Liver (tissue), 9 donors: ENCODE results near the gene ESRRA. TPM values are rescaled to one million over a fixed set of nuclear protein-coding genes. Genes with fewer than 3 reads are reported as not detected.
A peak's percentile ranks its signal among the peaks of the same experiment; 100 is the strongest.

Experiments
- DNase-seq: peaks from one replicate; pipeline ENCODE4 v3.0.0-alpha.2; 2017; ENCODE audit warnings: low spot score
- H3K27ac ChIP-seq, 2 donors: one replicate each; pipeline ENCODE4 v1.7.0; 2013; ENCODE audit warnings: inconsistent platforms in 2 of 2, low read length in 2 of 2, control low read depth in 1 of 2, low read depth in 1 of 2, mild to moderate bottlenecking in 1 of 2
- H3K27me3 ChIP-seq, 4 donors: one replicate each; pipeline versions ENCODE4 v1.6.1 to v1.7.0; 2013; ENCODE audit warnings: low read length in 3 of 4, inconsistent platforms in 1 of 4, mild to moderate bottlenecking in 1 of 4, moderate library complexity in 1 of 4; ENCODE audit not compliant: control insufficient read depth in 4 of 4, insufficient read depth in 4 of 4
- H3K36me3 ChIP-seq, 4 donors: one replicate each; pipeline versions ENCODE4 v1.6.1 to v1.7.0; 2013; ENCODE audit warnings: low read length in 3 of 4, mild to moderate bottlenecking in 3 of 4, low read depth in 1 of 4, moderate library complexity in 1 of 4; ENCODE audit not compliant: control insufficient read depth in 4 of 4, insufficient read depth in 3 of 4
- H3K4me1 ChIP-seq, 4 donors: one replicate each; pipeline versions ENCODE4 v1.6.1 to v1.7.0; 2013; ENCODE audit warnings: low read length in 3 of 4, mild to moderate bottlenecking in 3 of 4, moderate library complexity in 1 of 4; ENCODE audit not compliant: control insufficient read depth in 4 of 4, insufficient read depth in 4 of 4
- H3K4me3 ChIP-seq, 3 donors: one replicate each; pipeline versions ENCODE4 v1.6.1 to v1.7.0; 2013; ENCODE audit warnings: low read length in 3 of 3, control low read depth in 1 of 3, low read depth in 1 of 3, mild to moderate bottlenecking in 1 of 3
- H3K9ac ChIP-seq, 2 donors: one replicate each; pipeline ENCODE4 v1.7.0; 2013; ENCODE audit warnings: low read length in 2 of 2, mild to moderate bottlenecking in 2 of 2, moderate library complexity in 2 of 2, control low read depth in 1 of 2, low read depth in 1 of 2
- H3K9me3 ChIP-seq, 4 donors: one replicate each; pipeline versions ENCODE4 v1.6.1 to v1.7.0; 2013; ENCODE audit warnings: low read length in 3 of 4; ENCODE audit not compliant: control insufficient read depth in 4 of 4
- CTCF ChIP-seq: fragments of 150-350 bp; IDR thresholded peaks from 2 replicates; pipeline ENCODE4 v1.5.1; 2017; ENCODE audit warnings: improper control_type of control experiment, low read depth, low read length; ENCODE audit not compliant: missing input control
- EGR1 ChIP-seq, 2 donors: IDR thresholded peaks; 2 replicates each; pipeline ENCODE4 v1.6.1; 2016 to 2018; ENCODE audit warnings: antibody characterized with exemption in 2 of 2, low read depth in 2 of 2
- FOXA1 ChIP-seq: IDR thresholded peaks from 2 replicates; pipeline ENCODE4 v1.6.1; 2016; ENCODE audit warnings: antibody characterized with exemption
- FOXA2 ChIP-seq: IDR thresholded peaks from 2 replicates; pipeline ENCODE4 v1.6.1; 2016; ENCODE audit warnings: antibody characterized with exemption
- GABPA ChIP-seq, 2 donors: IDR thresholded peaks in 1 of 2; conservative IDR thresholded peaks in 1 of 2; 2 replicates each; pipeline ENCODE4 v1.6.1; 2016; ENCODE audit warnings: antibody characterized with exemption in 2 of 2, mild to moderate bottlenecking in 1 of 2, moderate library complexity in 1 of 2
- HNF4A ChIP-seq, 2 donors: conservative IDR thresholded peaks; 2 replicates each; pipeline ENCODE4 v1.6.1; 2016; ENCODE audit warnings: antibody characterized with exemption in 2 of 2, mild to moderate bottlenecking in 2 of 2
- HNF4G ChIP-seq: IDR thresholded peaks from 2 replicates; pipeline ENCODE4 v1.6.1; 2016; ENCODE audit warnings: antibody characterized with exemption
- JUND ChIP-seq, 2 donors: IDR thresholded peaks; 2 replicates each; pipeline ENCODE4 v1.6.1; 2016; ENCODE audit warnings: antibody characterized with exemption in 2 of 2
- NR2F2 ChIP-seq: IDR thresholded peaks from 2 replicates; pipeline ENCODE4 v1.6.1; 2016; ENCODE audit warnings: antibody characterized with exemption
- RAD21 ChIP-seq, 2 donors: IDR thresholded peaks; 2 replicates each; pipeline ENCODE4 v1.6.1; 2016; ENCODE audit warnings: antibody characterized with exemption in 2 of 2, mild to moderate bottlenecking in 2 of 2
- RXRA ChIP-seq, 2 donors: IDR thresholded peaks; 2 replicates each; pipeline ENCODE4 v1.6.1; 2017 to 2018; ENCODE audit warnings: antibody characterized with exemption in 2 of 2, mild to moderate bottlenecking in 1 of 2
- SP1 ChIP-seq: IDR thresholded peaks from 2 replicates; pipeline ENCODE4 v1.6.1; 2018; ENCODE audit warnings: antibody characterized with exemption, mild to moderate bottlenecking
- TAF1 ChIP-seq: conservative IDR thresholded peaks from 2 replicates; pipeline ENCODE4 v1.6.1; 2016; ENCODE audit warnings: antibody characterized with exemption, mild to moderate bottlenecking
- YY1 ChIP-seq: IDR thresholded peaks from 2 replicates; pipeline ENCODE4 v1.6.1; 2016; ENCODE audit warnings: antibody characterized with exemption, mild to moderate bottlenecking
- ZBTB33 ChIP-seq: IDR thresholded peaks from 2 replicates; pipeline ENCODE4 v1.6.1; 2016; ENCODE audit warnings: antibody characterized with exemption
- WGBS: extraction: QIAGEN DNeasy Blood & Tissue Kit; methylation state at CpG from one replicate; pipeline ENCODE4 v1.1.7; 2013; 5-methylcytosine and 5-hydroxymethylcytosine counted together
- polyA plus RNA-seq, 2 donors: library from polyadenylated mRNA; stranded (reverse) in 1 of 2; unstranded in 1 of 2; fragments of 200-250 nt in 1 of 2; fragments of >200 nt in 1 of 2; fragmentation: Nextera tagmentation in 1 of 2; extraction: Ambion mirVana in 1 of 2; gene quantifications; one replicate each; pipeline versions ENCODE4 v1.2.1 to v1.2.3, GENCODE V29; 2013 to 2015
- total RNA-seq, 2 donors: library from RNA; depleted of rRNA; stranded (reverse); fragments of >200 nt; gene quantifications; one replicate each; pipeline ENCODE4 v1.2.3, GENCODE V29; 2014
- TF ChIP-seq, protein P1 (sequence below): IDR thresholded peaks from 2 replicates; pipeline ENCODE4 v1.6.1; 2016; ENCODE audit warnings: antibody characterized with exemption
- TF ChIP-seq, protein P2 (sequence below): IDR thresholded peaks from 2 replicates; pipeline ENCODE4 v1.6.1; 2016; ENCODE audit warnings: antibody characterized with exemption, mild to moderate bottlenecking
- TF ChIP-seq, protein P3 (sequence below): IDR thresholded peaks from 2 replicates; pipeline ENCODE4 v1.6.1; 2016; ENCODE audit warnings: antibody characterized with exemption
- donor health status: healthy.
- donor health status: healthy.
- donor health status: healthy.
- donor health status: healthy.
- donor health status: healthy.

The ESRRA gene
- total and polyA plus RNA-seq, 4 donors: 13.9 to 64.8 (median 37.5) TPM

DNA sequence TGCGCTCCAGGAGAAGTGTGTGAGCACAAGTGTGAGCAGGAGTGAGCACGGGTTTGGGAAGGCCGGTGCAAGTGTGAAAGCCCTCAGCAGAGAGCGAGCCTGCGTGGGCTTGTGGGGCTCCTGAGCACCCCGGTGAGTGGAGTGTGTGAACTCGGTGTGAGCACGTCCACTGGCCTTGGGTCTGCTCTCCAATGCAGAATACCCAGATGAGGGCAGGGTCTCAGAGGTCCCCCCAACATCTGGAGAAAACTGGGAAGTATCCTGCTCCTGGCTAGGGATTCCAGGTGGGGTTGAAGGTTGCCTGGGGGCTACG, 1.2 kb downstream of the ESRRA start:
- no peaks in the 10 kb centered on the region for H3K9me3 ChIP-seq
- peak overlapping the region; percentile 52 to 87 for H3K9ac ChIP-seq
- H3K4me1 ChIP-seq: peaks cover 5 to 46% (median 32%) of the 10 kb centered on the region in 4 donors
- peak overlapping the region; percentile 76 to 90 (median 85) for H3K4me3 ChIP-seq
- DNase-seq: no peak
- TF ChIP-seq, protein P1, sequence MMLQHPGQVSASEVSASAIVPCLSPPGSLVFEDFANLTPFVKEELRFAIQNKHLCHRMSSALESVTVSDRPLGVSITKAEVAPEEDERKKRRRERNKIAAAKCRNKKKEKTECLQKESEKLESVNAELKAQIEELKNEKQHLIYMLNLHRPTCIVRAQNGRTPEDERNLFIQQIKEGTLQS: no peak
- TF ChIP-seq RXRA (IDR thresholded peaks at IDR 0.05) (no peak), HNF4G (no peak), JUND (IDR thresholded peaks at IDR 0.05) (no peak)
- no peaks in the 10 kb centered on the region for H3K27me3 ChIP-seq
- peak overlapping the region; percentile 94 to 98 for H3K27ac ChIP-seq
- no peaks in the 10 kb centered on the region for H3K36me3 ChIP-seq
- 12% methylated on average over 9 of the region's 9 CpGs for WGBS

DNA sequence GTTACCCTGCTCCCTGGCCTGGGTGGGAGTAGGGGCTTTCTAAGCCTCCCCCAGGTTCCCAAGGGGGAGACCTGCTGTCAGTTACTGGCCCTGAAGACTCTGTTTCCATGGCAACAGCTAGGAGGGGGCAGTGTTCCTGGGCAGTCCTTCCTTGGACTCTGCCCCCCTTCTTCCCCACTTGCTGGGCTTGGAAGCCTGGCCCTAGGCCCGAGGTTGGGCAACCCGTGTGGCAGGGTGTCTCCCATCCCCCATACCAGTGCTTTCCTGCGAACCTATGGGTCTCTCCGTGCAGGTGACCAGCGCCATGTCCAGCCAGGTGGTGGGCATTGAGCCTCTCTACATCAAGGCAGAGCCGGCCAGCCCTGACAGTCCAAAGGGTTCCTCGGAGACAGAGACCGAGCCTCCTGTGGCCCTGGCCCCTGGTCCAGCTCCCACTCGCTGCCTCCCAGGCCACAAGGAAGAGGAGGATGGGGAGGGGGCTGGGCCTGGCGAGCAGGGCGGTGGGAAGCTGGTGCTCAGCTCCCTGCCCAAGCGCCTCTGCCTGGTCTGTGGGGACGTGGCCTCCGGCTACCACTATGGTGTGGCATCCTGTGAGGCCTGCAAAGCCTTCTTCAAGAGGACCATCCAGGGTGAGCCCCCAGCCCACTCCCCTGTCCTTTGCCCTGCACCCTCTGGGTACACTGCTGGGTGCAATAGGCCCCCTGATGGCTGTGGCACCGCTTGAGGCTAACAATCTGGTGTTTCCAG, 1.7 kb downstream of the ESRRA start:
- Histone ChIP-seq H3K9me3 (no peaks in the 10 kb centered on the region), H3K4me3 (peak overlapping the region; percentile 76 to 90 (median 85)), H3K36me3 (no peaks in the 10 kb centered on the region), H3K27ac (peak overlapping the region; percentile 94 to 98), H3K4me1 (peaks cover 5 to 46% (median 32%) of the 10 kb centered on the region in 4 donors), H3K9ac (peak overlapping the region; percentile 52 to 87), H3K27me3 (no peaks in the 10 kb centered on the region)
- 40% methylated on average over 15 of the region's 15 CpGs for WGBS
- TF ChIP-seq, protein P2, sequence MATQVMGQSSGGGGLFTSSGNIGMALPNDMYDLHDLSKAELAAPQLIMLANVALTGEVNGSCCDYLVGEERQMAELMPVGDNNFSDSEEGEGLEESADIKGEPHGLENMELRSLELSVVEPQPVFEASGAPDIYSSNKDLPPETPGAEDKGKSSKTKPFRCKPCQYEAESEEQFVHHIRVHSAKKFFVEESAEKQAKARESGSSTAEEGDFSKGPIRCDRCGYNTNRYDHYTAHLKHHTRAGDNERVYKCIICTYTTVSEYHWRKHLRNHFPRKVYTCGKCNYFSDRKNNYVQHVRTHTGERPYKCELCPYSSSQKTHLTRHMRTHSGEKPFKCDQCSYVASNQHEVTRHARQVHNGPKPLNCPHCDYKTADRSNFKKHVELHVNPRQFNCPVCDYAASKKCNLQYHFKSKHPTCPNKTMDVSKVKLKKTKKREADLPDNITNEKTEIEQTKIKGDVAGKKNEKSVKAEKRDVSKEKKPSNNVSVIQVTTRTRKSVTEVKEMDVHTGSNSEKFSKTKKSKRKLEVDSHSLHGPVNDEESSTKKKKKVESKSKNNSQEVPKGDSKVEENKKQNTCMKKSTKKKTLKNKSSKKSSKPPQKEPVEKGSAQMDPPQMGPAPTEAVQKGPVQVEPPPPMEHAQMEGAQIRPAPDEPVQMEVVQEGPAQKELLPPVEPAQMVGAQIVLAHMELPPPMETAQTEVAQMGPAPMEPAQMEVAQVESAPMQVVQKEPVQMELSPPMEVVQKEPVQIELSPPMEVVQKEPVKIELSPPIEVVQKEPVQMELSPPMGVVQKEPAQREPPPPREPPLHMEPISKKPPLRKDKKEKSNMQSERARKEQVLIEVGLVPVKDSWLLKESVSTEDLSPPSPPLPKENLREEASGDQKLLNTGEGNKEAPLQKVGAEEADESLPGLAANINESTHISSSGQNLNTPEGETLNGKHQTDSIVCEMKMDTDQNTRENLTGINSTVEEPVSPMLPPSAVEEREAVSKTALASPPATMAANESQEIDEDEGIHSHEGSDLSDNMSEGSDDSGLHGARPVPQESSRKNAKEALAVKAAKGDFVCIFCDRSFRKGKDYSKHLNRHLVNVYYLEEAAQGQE: no peak
- TF ChIP-seq ZBTB33 (no peak), FOXA2 (no peak), SP1 (peak; percentile 64), GABPA (IDR thresholded peaks at IDR 0.05 in 1 of 2, conservative IDR thresholded peaks at IDR 0.05 in 1 of 2) (peak in 1 of 2 donors; percentile 71), TAF1 (no peak), CTCF (no peak), HNF4G (peak; percentile 78), NR2F2 (no peak), FOXA1 (no peak), YY1 (no peak), JUND (IDR thresholded peaks at IDR 0.05) (peak in 1 of 2 donors; percentile 28), HNF4A (conservative IDR thresholded peaks at IDR 0.05) (peak; percentile 86), RXRA (IDR thresholded peaks at IDR 0.05) (peak; percentile 42 to 71), RAD21 (IDR thresholded peaks at IDR 0.05) (peak in 1 of 2 donors; percentile 31), EGR1 (IDR thresholded peaks at IDR 0.05; ENCODE audit: low read depth in 2 of 2) (peak in 1 of 2 donors; percentile 16)
- TF ChIP-seq, protein P3, sequence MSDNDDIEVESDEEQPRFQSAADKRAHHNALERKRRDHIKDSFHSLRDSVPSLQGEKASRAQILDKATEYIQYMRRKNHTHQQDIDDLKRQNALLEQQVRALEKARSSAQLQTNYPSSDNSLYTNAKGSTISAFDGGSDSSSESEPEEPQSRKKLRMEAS: peak; percentile 48
- TF ChIP-seq, protein P1: no peak
- peak; percentile 65 for DNase-seq
